ENCODE results near the gene ADAMTS20. TPM values are rescaled to one million over a fixed set of nuclear protein-coding genes. Genes with fewer than 3 reads are reported as not detected.
A peak's percentile ranks its signal among the peaks of the same experiment; 100 is the strongest.

ADAMTS20 gene
- total RNA-seq, 1 donor from 2014 or later: not detected

DNA sequence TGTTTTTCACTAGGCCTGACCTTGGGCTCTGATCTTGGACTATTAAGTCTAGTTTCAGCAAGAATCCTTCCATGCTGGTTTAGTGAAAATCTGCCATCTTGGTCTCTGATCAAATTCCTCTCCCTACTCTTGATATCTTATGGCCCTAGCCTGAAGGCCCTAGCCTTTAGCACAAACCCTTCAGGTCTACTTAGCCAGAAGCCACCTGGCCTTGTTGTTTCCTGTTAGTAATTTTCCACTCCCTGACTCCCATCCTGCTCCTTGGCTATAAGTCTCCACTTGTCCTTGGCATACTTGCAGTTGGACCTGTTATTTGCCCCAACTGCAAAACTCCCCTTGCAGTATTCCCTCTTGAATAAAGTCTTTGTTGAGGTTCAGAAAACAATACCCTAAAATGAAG, 241.4 kb downstream of the ADAMTS20 start:
- DNase-seq (ENCODE audit: low read depth in 2 of 2): no peak

DNA sequence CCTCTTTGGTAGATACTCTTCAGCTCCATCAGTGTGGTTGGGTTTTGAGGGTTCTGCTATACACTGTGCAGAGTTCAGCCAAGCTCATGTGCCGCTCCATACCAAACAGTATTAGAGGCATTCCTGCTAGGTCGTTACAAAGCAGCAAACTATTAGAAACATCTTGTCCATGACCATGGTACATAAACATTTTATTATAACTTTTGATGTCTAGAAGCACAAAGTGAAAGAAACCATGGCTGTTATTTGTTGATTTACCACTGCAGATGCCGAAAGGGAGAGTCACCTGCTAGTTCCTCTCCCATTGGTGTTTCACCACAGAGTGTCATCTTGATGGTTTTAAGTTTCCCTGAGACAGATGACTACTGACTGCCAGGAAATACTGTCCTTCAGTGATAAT, 242.0 kb downstream of the ADAMTS20 start:
- DNase-seq (ENCODE audit: low read depth in 2 of 2): no peak

GRCh38 chr12:43308776-43309175, 243.2 kb downstream of the ADAMTS20 start:
- DNase-seq (ENCODE audit: low read depth in 2 of 2): no peak

DNA sequence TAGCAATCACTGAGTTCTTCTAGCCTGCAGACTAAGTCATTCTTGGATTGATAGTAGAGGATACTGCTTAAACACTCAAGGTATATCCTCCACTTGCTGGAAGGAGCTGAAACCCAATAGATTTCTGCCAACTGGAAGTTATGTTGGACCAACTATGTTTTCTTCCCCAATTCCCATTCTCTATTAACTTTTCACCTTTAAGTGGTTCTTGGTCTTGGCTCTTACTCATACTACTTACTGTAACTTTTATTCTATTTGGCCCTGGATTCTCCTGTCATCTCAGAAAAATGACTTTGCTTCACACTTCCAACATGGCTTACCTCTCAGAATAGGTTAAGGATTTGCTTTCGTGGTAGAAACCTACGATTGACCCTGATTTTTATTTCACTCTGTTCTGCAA, 244.9 kb downstream of the ADAMTS20 start:
- no peak for DNase-seq (ENCODE audit: low read depth in 2 of 2)

GRCh38 chr12:43306066-43306465, 245.9 kb downstream of the ADAMTS20 start:
- DNase-seq (ENCODE audit: low read depth in 2 of 2): peak; percentile 25 to 73

DNA sequence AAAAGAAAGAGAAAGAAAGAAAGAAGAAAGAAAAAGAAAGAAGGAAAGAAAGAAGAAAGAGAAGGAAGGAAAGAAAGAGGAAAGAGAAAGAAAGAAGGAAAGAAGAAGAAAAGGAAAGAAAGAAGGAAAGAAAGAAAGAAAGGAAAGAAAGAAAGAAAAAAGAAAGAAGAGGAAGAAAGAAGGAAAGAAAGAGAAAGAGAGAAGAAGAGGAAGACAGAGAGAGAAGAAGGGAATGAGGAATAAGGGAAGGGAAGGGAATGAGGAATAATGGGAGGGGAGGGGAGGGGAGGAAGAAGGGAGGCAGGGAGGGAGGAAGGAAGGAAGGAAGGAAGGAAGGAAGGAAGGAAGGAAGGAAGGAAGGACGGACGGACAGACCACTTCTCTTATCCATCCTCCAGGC, 246.9 kb downstream of the ADAMTS20 start:
- DNase-seq (ENCODE audit: low read depth in 2 of 2): no peak

Other genes starting within 250 kb of the ADAMTS20 start
- gene PUS7L, start 206.6 kb upstream of the ADAMTS20 start, total RNA-seq: 5.7 and 8.5 TPM in 2 replicates
- gene IRAK4, start 206.7 kb upstream of the ADAMTS20 start, total RNA-seq: 9.2 and 15.1 TPM in 2 replicates

Measured in lung microvascular endothelial cell (primary cell).